ENCODE data around the gene ZNF112. TPM values are rescaled to one million over a fixed set of nuclear protein-coding genes. Genes with fewer than 3 reads are reported as not detected.

Gene ZNF112
- total RNA-seq, 1 experiment from 2014 or later = 5.6 TPM

GRCh38 chr19:44284968-44285367 is 71.5 kb downstream of the ZNF112 start:
- TF ChIP-seq CTCF (IDR thresholded peaks at IDR 0.05; ENCODE audit: unreplicated experiment) = no peak
- intact Hi-C loops (cut with micrococcal nuclease; ENCODE audit: unreplicated experiment) = no loop called here
- Mint-ChIP-seq H3K9me3 (ENCODE audit: low read depth, unreplicated experiment) (peaks cover 22% of the 10 kb centered on the region), H3K36me3 (ENCODE audit: insufficient read depth, unreplicated experiment) (no peaks in the 10 kb centered on the region), H3K27ac (ENCODE audit: unreplicated experiment) (no peak overlapping the region), H3K27me3 (ENCODE audit: unreplicated experiment) (no peaks in the 10 kb centered on the region), H3K4me3 (ENCODE audit: low read depth, unreplicated experiment) (no peak overlapping the region), H3K4me1 (ENCODE audit: low read depth, unreplicated experiment) (no peaks in the 10 kb centered on the region)
- CTCF ChIA-PET = interaction anchor here (0.7 kb wide), 1 partner anchor 16 kb away, joined by 5 read pairs; no protein-coding TSS in a partner anchor
- no TSS peak for BruUV-seq (replicated peaks)
- no peak for DNase-seq

GRCh38 chr19:44282846-44283245 is 73.6 kb downstream of the ZNF112 start:
- no peak for DNase-seq
- Mint-ChIP-seq H3K27ac (ENCODE audit: unreplicated experiment) (no peak overlapping the region), H3K36me3 (ENCODE audit: insufficient read depth, unreplicated experiment) (no peaks in the 10 kb centered on the region), H3K9me3 (ENCODE audit: low read depth, unreplicated experiment) (peaks cover 20% of the 10 kb centered on the region), H3K4me3 (ENCODE audit: low read depth, unreplicated experiment) (no peak overlapping the region), H3K4me1 (ENCODE audit: low read depth, unreplicated experiment) (no peaks in the 10 kb centered on the region), H3K27me3 (ENCODE audit: unreplicated experiment) (no peaks in the 10 kb centered on the region)
- no peak for TF ChIP-seq CTCF (IDR thresholded peaks at IDR 0.05; ENCODE audit: unreplicated experiment)
- no TSS peak for BruUV-seq (replicated peaks)
- intact Hi-C loops (cut with micrococcal nuclease; ENCODE audit: unreplicated experiment) = no loop called here
- CTCF ChIA-PET = no interaction called here

DNA sequence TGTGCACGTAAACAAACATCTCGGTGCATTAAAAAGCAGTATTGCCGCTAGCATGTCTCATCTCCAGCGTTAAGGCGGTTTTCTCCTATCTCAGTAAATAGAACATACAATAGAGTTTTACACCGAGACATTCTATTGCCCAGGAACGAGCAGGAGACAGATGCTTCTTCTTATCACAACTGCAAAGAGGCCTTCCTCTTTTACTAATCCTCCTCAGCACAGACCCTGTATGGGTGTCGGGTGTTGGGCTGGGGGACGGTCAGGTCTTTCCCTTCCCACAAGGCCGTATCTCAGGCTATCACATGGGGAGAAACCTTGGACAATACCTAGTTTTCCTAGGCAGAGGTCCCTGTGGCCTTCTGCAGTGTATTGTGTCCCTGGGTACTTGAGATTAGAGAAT is 75.6 kb downstream of the ZNF112 start:
- no peaks in the 10 kb centered on the region for H3K4me1 Mint-ChIP-seq (ENCODE audit: low read depth, unreplicated experiment)
- intact Hi-C loops (cut with micrococcal nuclease; ENCODE audit: unreplicated experiment) = no loop called here
- H3K36me3 Mint-ChIP-seq (ENCODE audit: insufficient read depth, unreplicated experiment) = no peaks in the 10 kb centered on the region
- H3K9me3 Mint-ChIP-seq (ENCODE audit: low read depth, unreplicated experiment) = peaks cover 16% of the 10 kb centered on the region
- H3K4me3 Mint-ChIP-seq (ENCODE audit: low read depth, unreplicated experiment) = no peak overlapping the region
- no peaks in the 10 kb centered on the region for H3K27me3 Mint-ChIP-seq (ENCODE audit: unreplicated experiment)
- TF ChIP-seq CTCF (IDR thresholded peaks at IDR 0.05; ENCODE audit: unreplicated experiment) = no peak
- BruUV-seq (replicated peaks) = no TSS peak
- DNase-seq = no peak
- CTCF ChIA-PET = no interaction called here
- no peak overlapping the region for H3K27ac Mint-ChIP-seq (ENCODE audit: unreplicated experiment)

DNA sequence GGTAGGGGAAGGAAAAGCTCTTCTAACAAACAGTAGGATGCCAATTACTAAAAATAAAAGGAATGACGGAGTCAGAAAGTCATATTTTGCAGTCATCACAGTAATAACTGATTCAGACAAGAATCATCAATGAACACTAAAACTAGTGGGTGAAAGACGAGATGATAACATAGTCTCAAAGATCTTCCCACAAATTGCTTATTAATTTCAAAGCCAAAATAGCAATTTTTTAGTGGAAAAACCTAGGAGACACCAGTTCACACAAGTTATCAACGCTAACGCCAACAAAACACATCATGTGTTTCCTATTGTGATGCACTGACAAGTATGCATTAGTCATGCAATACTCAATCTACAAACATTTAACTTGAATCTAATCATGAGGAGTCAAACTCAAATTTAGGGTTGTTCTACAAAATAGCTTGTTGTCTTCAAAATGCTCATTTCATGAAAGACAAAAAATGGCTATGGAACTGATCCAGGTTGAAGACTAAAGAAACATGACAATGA is 78.2 kb downstream of the ZNF112 start:
- intact Hi-C loops (cut with micrococcal nuclease; ENCODE audit: unreplicated experiment) = no loop called here

More for the DNA sequence above, 78.2 kb downstream of the ZNF112 start:
- Mint-ChIP-seq H3K4me3 (ENCODE audit: low read depth, unreplicated experiment) (no peak overlapping the region), H3K36me3 (ENCODE audit: insufficient read depth, unreplicated experiment) (no peaks in the 10 kb centered on the region), H3K4me1 (ENCODE audit: low read depth, unreplicated experiment) (no peaks in the 10 kb centered on the region), H3K9me3 (ENCODE audit: low read depth, unreplicated experiment) (peaks cover 22% of the 10 kb centered on the region), H3K27me3 (ENCODE audit: unreplicated experiment) (no peaks in the 10 kb centered on the region), H3K27ac (ENCODE audit: unreplicated experiment) (no peak overlapping the region)
- CTCF ChIA-PET = no interaction called here
- BruUV-seq (replicated peaks) = no TSS peak
- no peak for DNase-seq
- no peak for TF ChIP-seq CTCF (IDR thresholded peaks at IDR 0.05; ENCODE audit: unreplicated experiment)

Measured in Calu3 (cell line).